NCI-H524 treated with DMSO at 0.1 percent for 48 hours (cell line): ENCODE data around the gene XPO1.
"Not testable (repeated sequence)": the region's sequence is repeated elsewhere in the genome, so short reads cannot be mapped to it uniquely, and the experiment has no call there.

ENCODE experiments used
- DNase-seq: peaks from one replicate; lab custom pipeline; 2025; lab: John Stamatoyannopoulos, UW

XPO1 gene

GRCh38 chr2:61538200-61538919 lies at the start of gene XPO1:
XPO1 (minus strand) TSS chr2:61538356; CDS start chr2:61533897, 4,459 bp downstream.
- DNase-seq = peak; percentile 99

GRCh38 chr2:61586928-61587327 lies 48.8 kb upstream of the XPO1 start:
- not testable (repeated sequence) for DNase-seq

- no peak for DNase-seq
Measured at GRCh38 chr2:61585383-61585782, 47.2 kb upstream of the XPO1 start.

GRCh38 chr2:61584368-61584767 lies 46.2 kb upstream of the XPO1 start:
- DNase-seq = not testable (repeated sequence)

- no peak for DNase-seq
Measured at GRCh38 chr2:61582165-61582564, 44.0 kb upstream of the XPO1 start.

- no peak for DNase-seq
Measured at GRCh38 chr2:61581716-61582115, 43.6 kb upstream of the XPO1 start.

- no peak for DNase-seq
Measured at GRCh38 chr2:61575447-61575859, 37.3 kb upstream of the XPO1 start.

- no peak for DNase-seq
Measured at GRCh38 chr2:61566566-61566965, 28.4 kb upstream of the XPO1 start.

- no peak for DNase-seq
Measured at GRCh38 chr2:61562615-61563014, 24.5 kb upstream of the XPO1 start.

GRCh38 chr2:61558160-61558559 lies 20.0 kb upstream of the XPO1 start:
- no peak for DNase-seq

- no peak for DNase-seq
Measured at GRCh38 chr2:61557381-61557780, 19.2 kb upstream of the XPO1 start.

- no peak for DNase-seq
Measured at GRCh38 chr2:61554604-61555003, 16.4 kb upstream of the XPO1 start.

GRCh38 chr2:61550375-61551209 lies 12.4 kb upstream of the XPO1 start:
- DNase-seq = no peak

- no peak for DNase-seq
Measured at GRCh38 chr2:61549546-61549945, 11.4 kb upstream of the XPO1 start.

GRCh38 chr2:61543062-61543461 lies 4.9 kb upstream of the XPO1 start:
- no peak for DNase-seq

GRCh38 chr2:61540167-61540566 lies 2.0 kb upstream of the XPO1 start:
- not testable (repeated sequence) for DNase-seq

GRCh38 chr2:61538920-61539520 lies 864 bp upstream of the XPO1 start:
- peak; percentile 50 for DNase-seq

- no peak for DNase-seq
Measured at GRCh38 chr2:61537950-61538199, 281 bp downstream of the XPO1 start.

- DNase-seq = no peak
Measured at GRCh38 chr2:61537277-61537949, 743 bp downstream of the XPO1 start.

- DNase-seq = peak; percentile 85
Measured at GRCh38 chr2:61536572-61537276, 1.4 kb downstream of the XPO1 start.

- no peak for DNase-seq
Measured at GRCh38 chr2:61536180-61536571, 2.0 kb downstream of the XPO1 start.

GRCh38 chr2:61535449-61535848 lies 2.7 kb downstream of the XPO1 start:
- DNase-seq = no peak
